Naive B cell (primary cell): Measurements from ENCODE around the gene CBFA2T2. TPM values are rescaled to one million over a fixed set of nuclear protein-coding genes. Genes with fewer than 3 reads are reported as not detected.

Experiments
- ATAC-seq, 2 donors: fragments of 150-1000 bp; cut with Tn5 transposase; 2 replicates each; pipeline ENCODE4 v1.10.0; 2021; ENCODE audit warnings: low read depth in 2 of 2, mild to moderate bottlenecking in 2 of 2, moderate library complexity in 2 of 2
- DNase-seq: peaks from one replicate; pipeline ENCODE4 v3.0.0; 2022
- H3K27ac Mint-ChIP-seq, 6 donors: one replicate each; pipeline ENCODE4 v1.8.0; 2020 to 2022; ENCODE audit warnings: mild to moderate bottlenecking in 6 of 6, mixed read lengths in 6 of 6, moderate library complexity in 5 of 6, inconsistent platforms in 2 of 6
- H3K27me3 Mint-ChIP-seq, 3 donors: one replicate each; pipeline ENCODE4 v1.8.0; 2021 to 2022; ENCODE audit warnings: mixed read lengths in 3 of 3, mild to moderate bottlenecking in 1 of 3
- H3K36me3 Mint-ChIP-seq, 2 donors: one replicate each; pipeline ENCODE4 v1.8.0; 2020 to 2022; ENCODE audit warnings: mixed read lengths in 2 of 2, inconsistent platforms in 1 of 2, mild to moderate bottlenecking in 1 of 2
- H3K4me1 Mint-ChIP-seq, 3 donors: one replicate each; pipeline ENCODE4 v1.8.0; 2020 to 2022; ENCODE audit warnings: mixed read lengths in 3 of 3, inconsistent platforms in 1 of 3, mild to moderate bottlenecking in 1 of 3, moderate library complexity in 1 of 3
- H3K4me3 Mint-ChIP-seq, 8 donors: one replicate each; pipeline ENCODE4 v1.8.0; 2020 to 2022; ENCODE audit warnings: mild to moderate bottlenecking in 8 of 8, mixed read lengths in 8 of 8, moderate library complexity in 8 of 8, inconsistent platforms in 2 of 8
- H3K9me3 Mint-ChIP-seq, 7 donors: one replicate each; pipeline ENCODE4 v1.8.0; 2020 to 2022; ENCODE audit warnings: mixed read lengths in 7 of 7, mild to moderate bottlenecking in 5 of 7, inconsistent platforms in 2 of 7, moderate library complexity in 1 of 7
- polyA plus RNA-seq, 6 donors: library from polyadenylated mRNA; unstranded; fragments of 300-500 nt; fragmentation: Illumina TruSeq; gene quantifications; one replicate each; pipeline ENCODE4 v1.2.3, GENCODE V29; 2021; ENCODE audit warnings: low read depth in 6 of 6

CBFA2T2 gene
- polyA plus RNA-seq, 6 donors from 2014 or later: 6.1 to 25.9 (median 15.4) TPM

DNA sequence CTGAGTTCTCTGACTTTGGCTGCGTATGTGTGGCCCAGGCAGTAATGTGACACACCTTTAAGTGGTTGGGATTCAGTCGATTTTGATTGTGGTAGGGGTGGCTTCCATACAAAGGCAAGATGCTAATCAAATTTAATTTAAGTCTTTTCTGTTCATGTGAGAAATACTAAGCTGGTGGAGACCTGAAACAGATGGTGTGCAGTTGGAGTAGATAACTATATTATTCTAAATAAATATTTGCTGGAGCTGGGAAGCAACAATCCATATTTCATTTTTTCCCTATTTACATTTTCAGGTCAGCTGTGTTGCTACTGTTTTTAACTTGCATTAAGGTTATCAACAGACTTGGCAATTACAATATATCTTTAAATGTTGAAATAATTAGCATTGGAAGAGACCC is 104.8 kb downstream of the CBFA2T2 start:
- Mint-ChIP-seq H3K9me3 (no peaks in the 10 kb centered on the region), H3K27ac (peak overlapping the region in 1 of 6 donors; percentile 72), H3K27me3 (no peaks in the 10 kb centered on the region), H3K4me3 (no peak overlapping the region), H3K4me1 (peaks cover 9 to 21% (median 11%) of the 10 kb centered on the region in 3 donors), H3K36me3 (no peaks in the 10 kb centered on the region)
- ATAC-seq (no peak), DNase-seq (no peak)

DNA sequence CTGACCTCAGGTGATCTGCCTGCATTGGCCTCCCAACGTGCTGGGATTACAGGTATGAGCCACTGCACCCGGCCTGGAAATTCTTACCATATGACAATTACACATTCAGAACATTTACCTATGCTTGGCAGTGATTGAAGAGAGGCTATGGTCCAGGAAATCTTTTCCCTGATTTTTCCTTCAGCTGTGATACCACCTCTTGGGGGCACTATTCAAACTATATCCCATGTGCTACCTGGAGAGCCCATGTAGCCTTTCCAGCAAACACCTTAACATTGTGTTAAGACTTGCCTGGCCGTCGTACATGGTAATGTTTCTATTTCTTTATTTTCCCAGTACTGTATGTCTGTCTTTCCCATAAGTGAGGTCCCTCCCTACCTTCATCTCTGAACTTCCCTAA is 110.5 kb downstream of the CBFA2T2 start:
- no peaks in the 10 kb centered on the region for H3K9me3 Mint-ChIP-seq
- H3K27ac Mint-ChIP-seq: peak overlapping the region in 2 of 6 donors; percentile 32 to 60
- peaks cover 0 to 5% of the 10 kb centered on the region in 2 donors for H3K36me3 Mint-ChIP-seq
- no peak for DNase-seq
- no peak for ATAC-seq
- peaks cover 23 to 48% (median 25%) of the 10 kb centered on the region in 3 donors for H3K4me1 Mint-ChIP-seq
- H3K4me3 Mint-ChIP-seq: no peak overlapping the region
- H3K27me3 Mint-ChIP-seq: no peaks in the 10 kb centered on the region

DNA sequence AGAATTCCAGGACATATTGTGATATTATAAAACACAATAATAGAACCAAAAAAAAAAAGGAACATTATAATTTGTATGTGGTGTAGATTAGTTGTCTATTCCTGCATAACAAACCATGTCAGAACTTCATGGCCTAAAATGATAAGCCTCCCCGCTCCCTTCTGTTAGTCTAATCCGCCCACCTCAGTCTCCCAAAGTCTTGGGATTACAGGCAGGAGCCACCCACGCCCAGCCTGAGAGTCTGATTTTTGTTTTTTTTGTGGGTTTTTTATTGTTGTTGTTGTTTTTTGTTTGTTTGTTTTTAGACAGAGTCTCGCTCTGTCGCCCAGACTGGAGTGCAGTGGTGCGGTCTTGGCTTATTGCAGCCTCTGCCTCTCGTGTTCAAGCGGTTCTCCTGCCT is 111.1 kb downstream of the CBFA2T2 start:
- peaks cover 23 to 54% (median 27%) of the 10 kb centered on the region in 3 donors for H3K4me1 Mint-ChIP-seq

DNA sequence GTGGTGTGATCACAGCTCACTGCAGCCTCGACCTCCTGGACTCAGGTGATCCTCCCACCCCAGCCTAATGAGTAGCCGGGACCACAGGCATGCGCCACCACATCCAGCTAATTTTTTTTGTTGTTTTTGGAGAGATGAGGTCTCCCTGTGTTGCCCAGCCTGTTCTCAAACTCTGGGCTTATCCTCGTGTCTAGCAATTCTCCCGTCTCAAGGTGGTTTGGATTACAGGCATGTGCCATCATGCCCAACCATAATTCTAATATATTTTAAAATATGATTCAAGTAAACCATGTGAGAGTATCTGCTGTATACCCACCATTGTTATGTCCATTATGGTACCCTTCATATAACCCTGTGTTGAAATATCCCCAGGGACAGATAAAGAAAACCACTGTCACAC is 112.0 kb downstream of the CBFA2T2 start:
- peaks cover 0 to 5% of the 10 kb centered on the region in 2 donors for H3K36me3 Mint-ChIP-seq
- no peaks in the 10 kb centered on the region for H3K9me3 Mint-ChIP-seq
- ATAC-seq (no peak), DNase-seq (no peak)
- peak overlapping the region in 3 of 6 donors; percentile 55 to 76 (median 57) for H3K27ac Mint-ChIP-seq
- peaks cover 32 to 63% (median 36%) of the 10 kb centered on the region in 3 donors for H3K4me1 Mint-ChIP-seq
- H3K27me3 Mint-ChIP-seq: no peaks in the 10 kb centered on the region
- no peak overlapping the region for H3K4me3 Mint-ChIP-seq

More for the DNA sequence above, 111.1 kb downstream of the CBFA2T2 start:
- Mint-ChIP-seq H3K36me3 (peaks cover 0 to 5% of the 10 kb centered on the region in 2 donors), H3K4me3 (no peak overlapping the region), H3K9me3 (no peaks in the 10 kb centered on the region), H3K27ac (peak overlapping the region in 4 of 6 donors; percentile 24 to 78 (median 66)), H3K27me3 (no peaks in the 10 kb centered on the region)
- DNase-seq (no peak), ATAC-seq (no peak)

DNA sequence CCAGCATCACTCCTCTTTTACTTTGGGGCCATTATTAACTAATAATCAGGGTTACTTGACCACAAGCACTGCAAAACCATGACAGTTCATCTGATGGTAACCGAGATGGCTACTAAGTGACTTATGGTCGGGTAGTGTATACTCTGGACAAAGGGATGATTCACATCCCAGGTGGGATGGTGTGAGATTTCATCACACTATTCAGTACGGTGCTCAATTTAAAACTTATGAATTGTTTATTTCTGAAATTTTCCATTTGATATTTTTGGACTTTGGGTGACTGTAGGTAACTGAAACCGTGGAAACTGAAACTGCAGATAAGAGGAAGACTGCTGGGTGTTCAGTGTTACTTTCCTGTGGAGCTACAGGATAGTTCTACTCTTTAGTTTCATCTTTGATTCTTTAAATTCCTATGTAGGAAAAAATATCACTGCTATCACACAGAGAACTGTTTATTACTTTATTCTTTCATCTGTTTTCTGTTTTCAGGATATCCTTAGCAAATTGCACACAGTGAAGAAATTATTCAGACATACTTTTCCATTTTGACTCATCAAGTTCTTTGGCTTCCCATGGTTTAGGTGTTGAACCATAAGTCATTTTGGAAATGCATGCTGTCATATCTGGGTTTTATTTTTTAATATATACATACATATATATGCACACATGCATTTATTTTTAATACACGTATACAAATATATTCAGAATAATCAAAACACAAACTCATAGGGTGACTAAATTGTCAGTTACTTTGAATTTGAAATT is 113.1 kb downstream of the CBFA2T2 start:
- H3K27me3 Mint-ChIP-seq: no peaks in the 10 kb centered on the region
- peak; percentile 68 to 78 for ATAC-seq
- peak; percentile 20 for DNase-seq
- H3K9me3 Mint-ChIP-seq: no peaks in the 10 kb centered on the region
- H3K27ac Mint-ChIP-seq: peak overlapping the region; percentile 55 to 85 (median 68)
- peak overlapping the region in 7 of 8 donors; percentile 37 to 76 (median 53) for H3K4me3 Mint-ChIP-seq
- H3K4me1 Mint-ChIP-seq: peaks cover 33 to 72% (median 40%) of the 10 kb centered on the region in 3 donors
- peaks cover 0 to 5% of the 10 kb centered on the region in 2 donors for H3K36me3 Mint-ChIP-seq

DNA sequence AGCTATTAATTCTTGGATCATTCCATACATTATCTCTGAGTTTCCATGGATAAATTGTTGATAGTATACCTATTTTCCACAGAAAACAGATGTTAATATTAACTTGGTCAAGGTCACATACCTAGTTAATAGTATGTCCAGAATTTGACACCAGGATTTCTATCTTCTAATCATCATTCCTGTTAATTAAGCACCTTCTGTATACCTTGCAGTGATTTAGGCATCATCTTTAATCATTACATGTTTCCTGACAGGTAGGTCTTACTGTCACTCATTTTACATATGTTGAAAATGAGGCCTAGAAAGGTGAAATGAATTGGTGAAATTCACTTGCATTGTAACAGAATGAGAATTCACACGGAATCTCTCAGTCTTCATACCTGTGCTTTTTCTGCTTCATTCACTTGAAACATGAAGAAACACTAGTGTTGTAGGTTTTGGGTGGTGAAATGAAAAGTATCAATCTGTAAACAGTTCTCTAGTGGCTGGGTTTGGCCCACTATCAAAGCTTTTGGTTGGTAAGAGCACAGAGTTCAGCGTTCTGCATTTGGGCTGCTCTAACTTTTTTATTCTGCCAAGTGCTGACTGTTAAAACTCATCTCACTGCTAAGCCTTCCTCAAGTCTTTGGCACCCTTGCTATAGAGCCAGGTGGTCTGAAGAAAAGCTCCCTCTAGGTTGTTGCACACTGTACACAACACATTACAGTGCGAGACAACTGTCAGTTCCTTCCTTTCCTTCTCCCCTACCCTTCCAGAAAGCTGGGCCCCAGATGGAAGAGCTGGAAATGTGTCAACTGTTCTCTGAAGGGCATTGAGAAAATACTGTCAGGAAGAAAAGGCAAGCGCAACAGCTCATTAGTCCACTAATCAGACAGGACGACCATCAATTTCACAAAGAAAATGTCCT is 114.4 kb downstream of the CBFA2T2 start:
- no peaks in the 10 kb centered on the region for H3K27me3 Mint-ChIP-seq
- peak overlapping the region in 5 of 6 donors; percentile 63 to 91 (median 77) for H3K27ac Mint-ChIP-seq
- peak overlapping the region in 6 of 8 donors; percentile 3 to 50 (median 20) for H3K4me3 Mint-ChIP-seq
- H3K4me1 Mint-ChIP-seq: peaks cover 34 to 82% (median 51%) of the 10 kb centered on the region in 3 donors
- ATAC-seq: no peak
- DNase-seq: no peak
- H3K9me3 Mint-ChIP-seq: no peaks in the 10 kb centered on the region
- peaks cover 0 to 5% of the 10 kb centered on the region in 2 donors for H3K36me3 Mint-ChIP-seq

DNA sequence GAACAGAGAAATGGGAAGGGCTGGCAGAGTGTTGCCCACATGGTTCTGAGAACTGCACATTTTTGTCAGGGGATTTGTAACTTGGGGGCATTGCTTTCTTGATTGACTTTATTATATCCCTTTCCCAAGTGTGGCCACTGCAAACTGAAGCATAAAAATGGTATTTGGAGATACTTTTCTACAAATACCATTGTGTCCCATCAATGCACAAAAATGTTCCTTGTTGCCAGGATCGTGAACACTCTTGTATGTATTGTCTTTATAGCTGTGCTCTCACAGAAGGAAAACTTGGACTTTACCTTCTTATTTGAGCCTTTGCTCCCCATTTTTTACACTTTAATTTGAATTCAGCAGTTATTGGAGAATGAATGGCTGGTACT is 115.1 kb downstream of the CBFA2T2 start:
- no peaks in the 10 kb centered on the region for H3K27me3 Mint-ChIP-seq
- peak overlapping the region in 4 of 6 donors; percentile 30 to 91 (median 76) for H3K27ac Mint-ChIP-seq
- ATAC-seq: no peak
- H3K4me3 Mint-ChIP-seq: no peak overlapping the region
- DNase-seq: no peak
- H3K4me1 Mint-ChIP-seq: peaks cover 39 to 85% (median 56%) of the 10 kb centered on the region in 3 donors
- no peaks in the 10 kb centered on the region for H3K9me3 Mint-ChIP-seq
- peaks cover 0 to 5% of the 10 kb centered on the region in 2 donors for H3K36me3 Mint-ChIP-seq

DNA sequence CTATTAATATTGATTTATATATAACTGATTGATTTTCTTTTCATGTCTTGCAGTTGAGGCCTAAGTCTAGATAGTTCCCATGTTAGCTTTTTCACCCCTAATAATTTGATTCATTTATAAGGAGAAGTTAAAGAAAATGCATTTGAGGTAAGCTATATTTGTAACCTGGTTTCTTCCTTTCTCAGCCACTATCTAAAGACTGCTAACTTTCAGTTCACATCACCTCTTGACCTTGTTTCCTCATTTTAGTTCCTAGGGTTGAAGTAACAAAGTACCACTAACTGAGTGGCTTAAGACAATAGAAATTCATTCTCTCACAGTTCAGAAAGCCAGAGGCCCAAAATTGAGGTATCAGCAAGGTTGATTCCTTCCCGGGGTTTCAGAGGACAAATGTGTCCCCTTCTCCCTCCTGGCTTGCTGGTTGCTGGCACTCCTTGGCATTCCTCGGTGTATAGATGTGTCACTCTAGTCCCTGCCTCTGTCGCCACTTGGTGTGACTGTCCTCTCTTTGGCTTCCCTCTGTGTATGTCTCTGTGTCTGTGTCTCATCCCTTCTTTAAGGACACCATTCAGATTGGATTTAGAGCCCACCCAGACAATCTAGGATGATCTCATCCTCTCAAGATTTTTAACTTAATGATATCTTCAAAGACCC is 116.3 kb downstream of the CBFA2T2 start:
- ATAC-seq: peak; percentile 78 to 80
- no peaks in the 10 kb centered on the region for H3K27me3 Mint-ChIP-seq
- peaks cover 43 to 93% (median 64%) of the 10 kb centered on the region in 3 donors for H3K4me1 Mint-ChIP-seq
- H3K27ac Mint-ChIP-seq: peak overlapping the region; percentile 78 to 93 (median 87)
- peak overlapping the region; percentile 1 to 85 (median 55) for H3K4me3 Mint-ChIP-seq
- no peaks in the 10 kb centered on the region for H3K9me3 Mint-ChIP-seq
- peaks cover 3 to 6% of the 10 kb centered on the region in 2 donors for H3K36me3 Mint-ChIP-seq
- peak; percentile 22 for DNase-seq

DNA sequence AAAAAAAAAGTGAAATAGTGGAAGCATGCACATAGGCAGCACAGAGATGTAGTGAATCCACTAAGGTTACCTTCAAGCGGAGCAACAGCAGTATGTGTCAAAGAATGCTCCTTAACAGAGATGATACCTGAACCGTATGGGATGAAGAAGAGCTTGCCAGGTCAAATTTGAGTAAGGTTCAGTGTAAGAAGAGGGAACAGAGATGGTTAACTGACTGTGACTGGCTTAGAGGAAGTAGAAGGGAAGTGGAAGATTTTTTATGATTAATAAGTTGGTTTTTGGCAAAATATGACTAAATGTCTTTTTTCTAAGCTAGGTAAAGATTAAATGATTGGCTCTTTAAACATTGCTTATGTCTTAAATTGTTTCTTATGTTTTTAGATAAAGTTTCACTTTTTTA is 119.6 kb downstream of the CBFA2T2 start:
- H3K4me3 Mint-ChIP-seq: peak overlapping the region in 5 of 8 donors; percentile 1 to 48 (median 33)
- peak; percentile 46 to 68 for ATAC-seq
- no peaks in the 10 kb centered on the region for H3K9me3 Mint-ChIP-seq
- peaks cover 24 to 61% (median 43%) of the 10 kb centered on the region in 3 donors for H3K4me1 Mint-ChIP-seq
- H3K36me3 Mint-ChIP-seq: peaks cover 7 to 8% of the 10 kb centered on the region in 2 donors
- H3K27me3 Mint-ChIP-seq: no peaks in the 10 kb centered on the region
- no peak for DNase-seq
- H3K27ac Mint-ChIP-seq: peak overlapping the region in 3 of 6 donors; percentile 3 to 40 (median 10)

DNA sequence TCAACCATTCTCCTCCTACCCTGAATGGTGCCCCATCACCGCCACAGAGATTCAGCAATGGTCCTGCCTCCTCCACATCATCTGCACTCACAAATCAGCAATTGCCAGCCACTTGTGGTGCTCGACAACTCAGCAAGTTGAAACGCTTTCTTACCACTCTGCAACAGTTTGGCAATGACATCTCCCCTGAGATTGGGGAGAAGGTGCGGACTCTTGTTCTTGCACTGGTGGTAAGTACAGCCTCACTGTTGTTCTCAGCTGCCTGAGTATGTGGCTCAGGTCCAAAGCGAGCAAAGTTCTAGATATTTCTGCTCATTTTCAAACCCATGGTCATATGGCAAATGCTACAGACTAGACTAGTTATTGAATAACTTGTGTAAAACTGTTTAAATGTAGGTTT is 121.2 kb downstream of the CBFA2T2 start:
- DNase-seq: no peak
- H3K27ac Mint-ChIP-seq: no peak overlapping the region
- H3K27me3 Mint-ChIP-seq: no peaks in the 10 kb centered on the region
- no peak for ATAC-seq
- H3K9me3 Mint-ChIP-seq: no peaks in the 10 kb centered on the region
- H3K4me1 Mint-ChIP-seq: peaks cover 22 to 45% (median 35%) of the 10 kb centered on the region in 3 donors
- no peak overlapping the region for H3K4me3 Mint-ChIP-seq
- peaks cover 7 to 8% of the 10 kb centered on the region in 2 donors for H3K36me3 Mint-ChIP-seq

DNA sequence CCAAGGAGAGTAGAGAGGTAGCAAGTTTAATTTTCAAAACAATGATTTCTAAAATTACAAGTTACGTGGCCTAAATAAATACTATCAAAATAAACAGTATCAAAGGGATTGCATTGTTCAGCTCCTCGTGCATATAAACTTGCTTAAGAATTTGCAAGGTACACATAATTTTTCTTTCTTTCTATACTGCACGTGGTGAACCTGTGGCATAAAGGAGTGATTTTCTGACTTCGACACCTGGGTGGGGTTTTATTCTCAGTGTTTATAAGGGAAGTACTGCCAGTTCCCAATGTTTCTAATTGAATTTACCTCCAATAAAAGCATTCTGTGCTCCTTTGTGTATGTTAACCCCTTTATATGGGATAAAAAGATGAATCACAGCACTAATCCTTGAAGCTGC is 122.1 kb downstream of the CBFA2T2 start:
- Mint-ChIP-seq H3K4me1 (peaks cover 13 to 36% (median 26%) of the 10 kb centered on the region in 3 donors), H3K4me3 (no peak overlapping the region), H3K36me3 (peaks cover 7 to 8% of the 10 kb centered on the region in 2 donors), H3K27ac (no peak overlapping the region), H3K27me3 (no peaks in the 10 kb centered on the region), H3K9me3 (no peaks in the 10 kb centered on the region)
- DNase-seq (no peak), ATAC-seq (no peak)

DNA sequence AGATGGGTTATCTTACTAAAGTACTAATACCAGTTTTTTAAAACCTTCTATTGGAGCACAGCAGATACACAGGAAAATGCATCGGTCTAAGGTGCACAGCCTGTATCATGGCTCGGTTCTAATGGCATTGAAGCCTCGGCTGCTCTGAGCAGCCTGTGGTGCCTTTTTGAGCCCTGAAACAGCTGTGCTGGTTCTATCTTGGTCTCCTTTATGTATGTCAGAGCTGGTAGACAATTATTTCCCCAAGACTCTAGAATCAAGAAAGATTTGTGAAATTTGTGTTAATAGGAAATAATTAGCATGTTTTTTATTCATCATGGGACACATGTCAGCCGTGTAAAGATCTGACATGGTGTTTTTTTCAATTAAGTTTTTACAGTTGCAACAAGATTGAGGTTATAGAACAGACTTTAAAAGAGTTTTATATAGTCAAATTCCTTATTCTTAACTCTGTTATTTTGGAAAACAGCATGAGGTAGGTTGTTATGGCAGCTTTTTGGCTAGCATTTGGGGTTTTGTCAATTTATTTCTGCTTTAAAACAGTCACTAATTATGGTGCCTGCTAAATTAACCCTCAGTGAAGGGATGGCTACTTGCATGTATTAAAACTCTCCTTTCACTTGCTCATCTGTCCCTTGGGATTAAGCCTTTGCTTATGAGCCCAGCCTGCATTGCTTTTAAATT is 132.0 kb downstream of the CBFA2T2 start:
- DNase-seq (no peak), ATAC-seq (no peak)
- Mint-ChIP-seq H3K4me1 (peaks cover 8 to 16% (median 14%) of the 10 kb centered on the region in 3 donors), H3K4me3 (no peak overlapping the region), H3K27me3 (no peaks in the 10 kb centered on the region), H3K27ac (no peak overlapping the region), H3K9me3 (peaks cover 0 to 3% (median 0%) of the 10 kb centered on the region in 7 donors), H3K36me3 (peaks cover 8 to 28% of the 10 kb centered on the region in 2 donors)
